Limb (tissue), 2 donors: ENCODE data around the gene PTPN14.

ENCODE experiments used
- DNase-seq, 2 donors: peaks; one replicate each; pipeline ENCODE4 v3.0.0-alpha.2; 2016; ENCODE audit errors: extremely low spot score in 2 of 2

PTPN14 gene

GRCh38 chr1:214429951-214430770, 121.2 kb downstream of the PTPN14 start:
- no peak for DNase-seq

- DNase-seq = no peak
Measured at GRCh38 chr1:214427871-214428277, 123.5 kb downstream of the PTPN14 start.

- DNase-seq = no peak
Measured at GRCh38 chr1:214426426-214426812, 125.0 kb downstream of the PTPN14 start.

DNA sequence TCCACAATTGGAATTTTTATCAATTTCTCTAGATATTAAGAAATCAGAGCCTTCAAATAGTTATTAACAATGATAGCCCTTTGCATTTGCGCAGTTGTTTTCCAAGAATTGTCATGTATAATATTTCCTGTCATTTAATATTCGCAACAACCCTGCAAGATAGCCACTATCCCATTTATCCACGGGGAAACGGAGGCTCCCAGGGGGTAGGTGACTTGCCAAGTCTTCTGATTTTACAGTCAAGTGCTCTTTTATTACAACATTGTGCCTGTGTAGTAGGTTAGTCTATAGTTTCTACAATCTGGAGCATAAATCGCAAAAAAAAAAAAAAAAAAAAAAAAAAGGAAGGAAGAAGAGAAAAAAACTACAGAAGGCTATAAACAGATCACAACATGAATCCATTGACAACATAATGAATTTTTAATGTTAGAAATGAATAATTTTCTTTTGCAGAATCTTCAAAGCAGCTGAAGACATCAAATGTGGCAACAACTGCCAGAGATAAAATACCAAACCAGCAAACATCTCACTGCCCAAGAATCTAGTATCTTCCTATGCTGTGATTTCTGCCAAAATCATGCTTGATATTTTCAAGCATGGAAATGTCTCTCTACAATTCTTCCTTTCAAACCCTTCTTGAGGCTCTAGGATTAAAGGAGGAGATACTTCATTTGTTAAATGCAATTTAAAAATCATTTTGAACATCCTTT, 125.5 kb downstream of the PTPN14 start:
- no peak for DNase-seq

- DNase-seq = no peak
Measured at GRCh38 chr1:214425101-214425500, 126.3 kb downstream of the PTPN14 start.

DNA sequence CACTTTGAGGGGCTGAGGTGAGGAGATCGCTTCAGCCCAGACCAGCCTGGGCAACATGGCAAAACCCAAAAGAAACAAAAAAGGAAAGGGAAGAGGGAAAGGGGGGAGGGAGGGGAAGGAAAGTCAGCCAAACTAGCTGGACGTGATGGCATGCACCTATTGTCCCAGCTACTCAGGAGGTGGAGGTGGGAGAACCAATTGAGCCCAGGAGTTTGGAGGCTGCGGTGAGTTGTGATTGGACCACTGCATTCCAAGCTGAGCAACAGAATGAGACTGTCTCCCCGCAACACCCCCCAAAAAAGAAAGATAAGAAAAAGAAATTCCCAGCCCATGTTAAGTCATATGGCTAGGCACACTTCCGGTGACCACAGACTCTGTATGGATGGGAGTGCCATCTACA, 128.4 kb downstream of the PTPN14 start:
- DNase-seq = no peak

GRCh38 chr1:214422137-214422671, 129.2 kb downstream of the PTPN14 start:
- DNase-seq = no peak

GRCh38 chr1:214420833-214421232, 130.6 kb downstream of the PTPN14 start:
- DNase-seq = no peak

- no peak for DNase-seq
Measured at GRCh38 chr1:214420341-214420740, 131.1 kb downstream of the PTPN14 start.

GRCh38 chr1:214419650-214420049, 131.8 kb downstream of the PTPN14 start:
- DNase-seq = no peak

DNA sequence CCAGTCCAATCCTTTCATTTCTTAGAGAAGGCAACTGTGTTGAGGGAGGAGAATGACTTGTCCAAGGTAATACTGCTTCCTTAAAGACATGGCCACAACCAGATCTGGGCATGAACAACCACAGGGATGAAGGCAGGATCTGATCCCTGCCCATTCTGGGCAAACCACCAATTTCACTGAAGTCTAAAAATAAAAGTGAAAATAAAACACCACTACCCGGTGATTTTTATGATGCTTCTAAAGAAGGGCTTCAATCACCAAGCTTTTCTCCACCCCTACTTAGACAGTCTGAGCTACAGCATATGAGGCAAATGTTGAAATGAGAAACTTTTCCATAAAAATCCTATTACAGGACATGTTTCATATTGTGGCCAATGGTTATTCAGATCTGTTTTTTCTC, 133.0 kb downstream of the PTPN14 start:
- no peak for DNase-seq

DNA sequence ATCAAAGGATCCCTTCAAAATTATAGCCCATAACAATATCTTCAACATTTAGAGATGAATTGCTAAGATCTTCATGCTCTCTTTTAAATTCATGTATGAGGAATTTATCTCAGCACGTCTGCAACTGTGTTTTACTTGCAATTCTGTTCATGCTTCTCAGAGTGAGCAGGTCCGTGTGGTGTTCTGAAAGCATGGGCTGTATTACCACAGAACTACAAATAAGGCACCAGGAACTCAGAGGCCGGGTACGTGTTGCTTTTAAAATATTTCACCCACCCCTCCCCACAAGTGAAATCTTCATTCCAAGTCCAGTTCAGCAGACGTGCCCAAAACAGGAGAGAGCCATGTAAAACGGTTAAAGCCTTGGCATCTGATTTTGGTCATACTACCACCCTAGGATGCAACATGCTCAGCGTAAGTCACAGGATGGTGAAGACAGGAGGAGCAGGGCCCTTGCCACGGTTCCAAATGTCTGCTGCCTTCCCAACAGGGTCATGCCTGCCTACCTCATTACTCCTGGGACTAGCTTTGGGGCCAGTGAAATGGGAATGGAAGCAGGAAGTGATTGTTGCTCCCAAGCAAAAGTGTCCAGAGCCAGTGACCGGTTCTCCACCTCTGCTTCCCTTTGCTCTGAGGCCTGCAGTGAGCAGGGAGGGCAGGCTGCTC, 133.7 kb downstream of the PTPN14 start:
- no peak for DNase-seq

- DNase-seq = no peak
Measured at GRCh38 chr1:214416858-214417257, 134.5 kb downstream of the PTPN14 start.

- no peak for DNase-seq
Measured at GRCh38 chr1:214416417-214416816, 135.0 kb downstream of the PTPN14 start.

DNA sequence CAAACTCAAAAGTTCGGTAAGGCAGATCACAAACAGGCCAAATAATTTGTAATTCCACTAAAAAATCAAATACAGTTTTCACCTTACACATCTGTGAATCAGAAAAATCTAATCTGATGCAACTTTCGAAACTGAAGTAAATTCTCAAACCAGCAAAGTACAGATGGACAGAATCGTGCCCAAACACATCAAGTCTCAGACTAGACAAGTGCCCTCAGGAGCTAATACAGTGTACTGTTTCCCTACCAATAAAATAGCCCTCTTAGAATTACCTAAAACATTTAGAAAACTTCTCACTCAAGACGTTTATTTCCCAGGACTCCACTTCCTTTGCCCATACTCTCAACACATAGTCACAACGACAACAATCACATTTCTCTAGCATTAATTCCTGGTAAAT, 136.3 kb downstream of the PTPN14 start:
- DNase-seq = no peak

GRCh38 chr1:214414691-214415090, 136.7 kb downstream of the PTPN14 start:
- DNase-seq = no peak

DNA sequence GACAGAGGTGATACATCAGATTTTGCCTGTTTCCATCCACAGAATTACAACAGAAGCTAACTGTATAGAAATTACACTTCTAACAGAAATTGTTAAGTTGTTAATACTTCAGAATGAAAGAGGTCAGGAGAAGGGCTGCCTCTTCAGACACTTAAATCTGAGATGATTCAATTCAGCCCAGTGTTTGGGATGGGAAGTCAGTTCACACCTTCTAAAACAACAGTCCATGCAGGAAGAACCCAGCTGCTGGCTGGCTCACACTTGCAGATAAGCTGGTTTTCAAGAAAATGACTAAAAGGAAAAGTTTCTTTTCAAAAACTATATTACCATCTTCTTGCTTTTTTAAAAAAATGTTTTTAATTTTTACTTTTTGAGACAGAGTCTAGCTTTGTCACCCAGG, 138.1 kb downstream of the PTPN14 start:
- no peak for DNase-seq

GRCh38 chr1:214404571-214405213, 146.7 kb downstream of the PTPN14 start:
- DNase-seq = no peak

DNA sequence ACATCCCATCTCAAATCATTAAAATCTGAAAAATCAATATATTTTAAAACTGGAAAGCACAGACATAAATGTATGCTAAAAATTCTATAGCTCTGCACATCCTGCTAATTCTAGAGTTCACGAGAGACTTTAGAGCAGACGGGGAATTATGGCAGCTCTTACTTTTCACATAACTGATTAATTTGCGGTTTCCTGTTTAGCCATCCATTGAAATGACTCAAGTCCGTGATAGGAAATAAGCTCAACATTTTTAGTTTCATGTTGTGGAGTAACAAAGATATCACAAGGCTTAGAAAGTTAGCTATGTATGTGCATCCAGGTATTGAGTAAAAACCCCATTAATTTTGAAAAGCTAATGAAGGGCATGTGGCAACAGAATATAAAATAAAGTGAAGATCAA, 147.2 kb downstream of the PTPN14 start:
- DNase-seq = no peak

DNA sequence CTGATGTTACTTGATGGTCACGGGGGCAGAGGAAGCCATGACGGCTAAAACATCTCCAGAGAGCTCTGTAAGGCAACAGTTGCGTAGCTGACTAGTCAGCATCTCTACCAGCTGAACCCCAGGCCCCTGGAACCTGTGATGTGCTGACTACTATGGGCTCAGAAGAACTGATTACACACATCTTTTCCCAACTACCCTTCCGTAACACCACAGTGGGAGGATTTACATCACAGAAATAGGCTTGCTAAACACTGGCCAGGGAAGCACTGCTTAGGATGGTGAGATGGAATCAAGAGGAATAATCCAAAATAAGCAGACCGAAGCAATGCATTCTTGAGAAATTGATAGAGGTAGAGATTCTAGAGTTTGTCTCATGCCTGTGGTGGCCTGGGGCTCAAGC, 148.0 kb downstream of the PTPN14 start:
- DNase-seq = no peak

GRCh38 chr1:214402613-214403083, 148.8 kb downstream of the PTPN14 start:
- DNase-seq = no peak

- no peak for DNase-seq
Measured at GRCh38 chr1:214401666-214402065, 149.7 kb downstream of the PTPN14 start.
